Hematopoietic multipotent progenitor cell treated with erythropoietin and hydrocortisone succinate and interleukin-3 and kit ligand, for 17 days (in vitro differentiated cells): ENCODE measurements around the gene GOLGA1.

ENCODE experiments used
- DNase-seq: peaks from one replicate; pipeline ENCODE4 v3.0.0-alpha.2; 2015; ENCODE audit warnings: low spot score

Gene GOLGA1

DNA sequence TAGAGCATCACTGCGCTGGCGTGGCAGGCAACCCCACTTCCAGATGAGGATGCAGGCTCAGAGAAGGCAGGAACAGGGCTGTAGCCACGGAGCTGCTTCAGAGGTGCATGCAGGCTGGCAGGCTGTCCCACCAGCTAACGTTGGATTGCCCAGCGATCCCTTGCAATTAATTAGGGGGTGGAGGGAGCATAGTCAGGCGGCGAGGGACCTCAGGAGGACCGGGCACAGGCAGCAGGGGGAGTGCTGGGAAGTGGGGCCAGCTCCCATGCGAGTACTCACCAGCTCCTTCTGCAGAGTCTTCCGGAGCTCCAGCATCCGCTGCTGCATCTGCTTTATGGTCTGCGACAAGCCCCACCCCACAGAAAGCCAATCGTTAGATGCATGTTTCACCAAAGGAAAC lies 58.7 kb downstream of the GOLGA1 start:
- DNase-seq: no peak

DNA sequence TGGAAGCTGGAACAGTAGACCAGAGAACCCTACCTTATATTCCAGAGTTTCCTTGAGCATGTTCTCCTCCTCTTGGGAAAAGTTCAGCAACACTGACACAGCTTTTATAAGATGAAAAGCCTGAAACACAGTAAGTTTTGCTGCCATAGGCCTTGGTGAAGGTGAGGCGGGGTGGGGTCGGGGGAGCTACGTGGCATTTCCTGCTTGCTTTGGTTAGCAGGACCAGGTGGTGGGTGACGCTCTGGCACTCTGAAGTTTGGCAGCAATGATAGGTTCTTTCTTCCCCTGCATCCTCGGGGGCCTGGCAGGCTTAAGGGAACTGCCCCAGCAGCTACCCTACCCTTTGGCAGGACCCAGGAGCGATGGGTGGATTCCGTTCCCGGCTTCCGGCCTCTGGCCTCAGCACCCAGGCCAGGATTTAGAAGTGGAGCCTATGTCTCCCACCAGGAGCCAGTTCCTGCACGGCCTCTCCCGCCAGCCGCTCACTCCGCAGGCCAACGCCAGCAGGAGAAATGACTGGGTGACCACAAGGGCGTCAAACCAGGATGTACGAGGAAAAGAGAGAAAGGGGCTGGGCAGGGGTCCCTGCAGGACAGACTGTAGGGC lies 59.6 kb downstream of the GOLGA1 start:
- no peak for DNase-seq

GRCh38 chr9:124880501-124880900 lies 60.4 kb downstream of the GOLGA1 start:
- no peak for DNase-seq

DNA sequence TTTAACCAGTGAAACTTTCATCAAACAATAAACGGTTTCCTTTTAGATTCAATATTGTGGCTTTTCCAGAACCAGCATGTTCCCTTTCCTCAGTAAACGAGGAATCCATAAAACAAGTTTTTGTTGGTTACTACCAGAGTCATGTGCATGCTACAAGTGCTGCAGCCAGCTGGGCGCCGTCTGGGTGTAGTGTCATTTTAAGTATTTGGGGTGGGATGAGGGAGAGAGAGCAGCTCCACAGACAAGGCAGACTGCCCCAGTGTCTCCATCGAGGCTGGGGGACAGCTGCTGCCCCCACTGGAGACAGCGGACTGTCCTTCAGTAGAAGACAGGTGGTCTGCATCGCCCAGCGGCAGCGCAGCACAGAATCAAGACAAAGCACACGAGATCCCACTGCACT lies 61.7 kb downstream of the GOLGA1 start:
- no peak for DNase-seq

DNA sequence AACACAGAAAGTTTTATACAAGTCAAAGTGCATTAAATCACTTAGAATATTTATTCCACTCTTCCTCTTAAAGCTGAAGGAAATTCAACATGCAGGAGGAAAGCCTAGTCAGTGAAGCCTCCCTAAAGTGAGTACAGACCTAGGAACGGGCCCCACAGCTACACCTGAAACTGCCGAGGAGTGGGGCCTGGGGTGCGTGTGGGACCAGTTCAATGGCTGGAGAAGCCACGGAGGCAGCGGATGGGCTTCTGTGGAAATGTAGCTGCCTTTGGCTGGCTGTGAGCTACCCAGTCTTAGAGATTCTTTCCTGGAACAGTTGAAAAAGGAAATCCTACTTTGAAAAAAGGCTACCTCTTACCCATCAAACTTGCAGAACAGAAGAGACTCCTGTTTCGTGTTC lies 62.4 kb downstream of the GOLGA1 start:
- DNase-seq: no peak

- no peak for DNase-seq
These were observed 62.9 kb downstream of the GOLGA1 start for GRCh38 chr9:124878021-124878420.

GRCh38 chr9:124877021-124877782 lies 63.7 kb downstream of the GOLGA1 start:
- DNase-seq: no peak

DNA sequence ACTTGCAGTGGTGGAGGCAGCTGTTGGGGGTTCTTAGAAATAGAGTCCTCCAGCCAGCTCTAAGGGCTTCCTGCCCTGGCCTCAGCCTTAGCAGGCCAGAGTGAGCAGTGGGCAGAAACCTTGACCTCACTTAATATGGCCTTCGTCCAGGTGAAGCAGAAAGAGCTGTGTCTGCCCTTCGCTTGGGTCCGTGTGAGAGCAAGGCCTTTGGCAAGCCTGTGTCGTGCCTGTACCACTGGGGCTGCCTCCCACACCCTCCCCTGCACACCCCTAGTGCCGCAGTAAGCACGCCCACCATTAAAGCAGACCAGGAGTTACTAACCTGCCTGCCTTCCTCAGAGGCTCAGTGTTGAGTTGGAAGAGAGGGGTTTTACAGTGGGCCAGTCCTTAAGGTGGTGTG lies 65.4 kb downstream of the GOLGA1 start:
- no peak for DNase-seq

GRCh38 chr9:124873664-124874063 lies 67.2 kb downstream of the GOLGA1 start:
- DNase-seq: no peak

DNA sequence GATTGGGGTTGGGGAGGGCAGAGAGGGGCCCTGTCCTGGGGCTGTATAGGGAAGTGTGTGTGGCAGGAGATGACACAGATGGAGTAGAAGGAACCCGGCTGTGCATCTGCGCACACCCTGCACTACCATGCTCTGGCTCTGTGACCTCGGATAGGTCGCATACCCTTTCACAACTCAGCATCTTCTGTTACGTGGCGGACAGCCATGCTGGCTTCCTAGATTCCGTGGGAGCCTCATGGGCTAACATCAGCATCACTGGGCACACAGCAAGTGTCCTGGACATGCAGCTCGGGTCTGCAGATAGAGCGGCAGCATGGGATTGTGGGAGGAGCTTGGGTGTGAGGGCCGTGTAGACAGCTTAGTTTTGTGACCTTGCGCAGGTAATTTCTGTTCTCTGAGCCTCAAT lies 69.7 kb downstream of the GOLGA1 start:
- no peak for DNase-seq

GRCh38 chr9:124870723-124871122 lies 70.2 kb downstream of the GOLGA1 start:
- no peak for DNase-seq

DNA sequence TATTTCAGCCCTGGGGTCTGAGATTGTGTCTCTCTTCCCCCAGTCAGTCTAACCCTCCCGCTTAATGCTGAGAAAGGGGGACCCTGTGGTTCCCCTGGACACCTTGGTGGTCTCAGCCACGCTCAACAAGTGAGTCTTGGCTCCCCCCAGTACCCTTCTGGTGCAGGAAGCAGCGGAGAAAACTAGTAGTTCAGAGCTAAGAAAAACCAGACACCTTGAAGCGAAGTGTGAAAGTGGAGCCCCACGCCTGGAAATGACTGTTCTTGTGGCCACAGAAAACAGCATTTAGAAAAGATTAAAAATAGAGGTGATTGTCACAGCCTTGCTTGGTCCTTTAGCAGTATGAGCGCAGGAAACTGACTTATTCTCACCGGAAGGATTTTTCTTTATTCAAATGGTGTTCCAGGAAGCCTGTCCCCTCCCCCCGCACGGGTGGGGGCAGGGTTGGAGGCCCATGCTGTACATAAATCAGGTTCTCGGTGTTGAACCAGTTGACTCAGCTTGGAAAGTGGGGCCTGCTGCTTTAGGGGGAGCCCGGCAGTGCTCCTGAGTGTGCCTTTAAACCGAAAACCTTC lies 70.8 kb downstream of the GOLGA1 start:
- no peak for DNase-seq

DNA sequence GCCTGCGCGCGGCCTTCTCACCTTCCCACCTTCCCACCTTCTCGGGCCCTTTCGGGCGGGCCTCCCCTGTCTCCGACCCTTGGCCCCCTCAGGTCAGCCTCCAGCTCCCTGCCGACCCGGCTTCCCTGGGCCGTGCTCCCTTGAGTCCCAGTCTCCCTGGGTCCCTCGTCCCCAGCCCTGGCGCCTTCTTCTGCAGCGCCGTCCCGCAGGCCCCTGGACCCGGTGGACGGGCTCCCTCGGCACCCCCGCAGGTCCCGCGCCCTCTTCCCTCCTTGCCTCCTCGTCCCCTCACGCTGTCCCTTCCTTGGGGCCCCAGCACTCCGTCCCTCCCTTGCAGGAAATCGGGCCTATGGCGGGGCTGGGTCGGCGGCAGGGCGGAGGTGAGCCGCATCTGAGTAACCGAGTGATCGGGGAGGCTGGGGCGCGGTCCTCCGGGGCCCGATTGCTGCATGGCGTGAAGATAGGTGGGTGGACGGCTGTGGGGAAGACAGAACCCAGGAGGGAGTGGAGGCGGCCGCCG lies 71.4 kb downstream of the GOLGA1 start:
- no peak for DNase-seq

DNA sequence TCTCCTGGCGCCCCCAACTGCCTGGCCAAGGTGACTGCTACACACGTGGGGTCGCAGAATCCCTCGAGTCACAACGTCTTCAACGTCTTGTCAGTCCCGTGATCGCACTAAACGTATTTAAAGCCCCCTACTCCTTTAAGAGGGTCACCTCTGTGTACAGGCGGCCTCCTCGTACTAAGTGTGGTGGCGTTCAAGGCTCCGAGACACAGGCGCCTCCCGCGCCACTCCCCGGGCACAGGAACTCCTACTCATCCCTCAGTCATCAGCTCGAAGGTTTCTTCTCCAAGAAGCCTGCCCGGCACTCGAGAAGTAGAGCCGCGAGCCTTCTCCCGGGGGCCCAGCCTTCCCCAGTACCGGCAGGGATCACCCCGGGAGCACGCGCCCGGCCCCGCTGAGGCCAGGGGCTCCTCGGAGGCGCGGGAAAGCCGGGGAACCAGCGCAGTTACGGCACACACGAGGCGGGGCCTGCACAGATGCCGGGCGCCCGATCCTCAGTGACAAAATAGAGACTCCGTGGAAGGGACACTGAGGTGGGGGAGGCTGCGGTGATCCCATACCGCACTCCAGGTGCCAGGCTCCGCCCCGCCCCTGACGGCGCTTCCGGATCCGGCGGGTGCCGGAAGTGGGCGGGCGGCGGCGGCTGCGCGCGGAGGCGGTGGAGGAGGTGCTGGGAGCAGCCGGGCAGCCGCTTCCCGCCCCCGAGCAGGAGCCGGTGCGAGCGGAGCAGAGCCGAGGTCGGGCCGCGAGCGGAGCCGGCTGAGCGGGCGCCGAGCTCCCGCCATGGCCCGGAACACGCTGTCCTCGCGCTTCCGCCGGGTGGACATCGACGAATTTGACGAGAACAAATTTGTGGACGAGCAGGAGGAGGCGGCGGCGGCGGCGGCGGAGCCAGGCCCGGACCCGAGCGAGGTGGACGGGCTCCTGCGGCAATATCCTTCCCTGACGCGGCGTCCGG lies 72.1 kb downstream of the GOLGA1 start:
- peak; percentile 86 for DNase-seq

GRCh38 chr9:124863371-124863871 lies 77.5 kb downstream of the GOLGA1 start:
- DNase-seq: peak; percentile 49

- peak; percentile 93 for DNase-seq
These were observed 79.3 kb downstream of the GOLGA1 start, which contains the start of the genes ARPC5L and RPL35 for GRCh38 chr9:124861342-124862229. TSS of gene ARPC5L (plus strand) at chr9:124862130. CDS start at chr9:124869291, 7,161 bp downstream. TSS of gene RPL35 (minus strand) at chr9:124861957. CDS start at chr9:124861912, 45 bp downstream.

GRCh38 chr9:124860582-124861341 lies 80.1 kb downstream of the GOLGA1 start:
- no peak for DNase-seq

DNA sequence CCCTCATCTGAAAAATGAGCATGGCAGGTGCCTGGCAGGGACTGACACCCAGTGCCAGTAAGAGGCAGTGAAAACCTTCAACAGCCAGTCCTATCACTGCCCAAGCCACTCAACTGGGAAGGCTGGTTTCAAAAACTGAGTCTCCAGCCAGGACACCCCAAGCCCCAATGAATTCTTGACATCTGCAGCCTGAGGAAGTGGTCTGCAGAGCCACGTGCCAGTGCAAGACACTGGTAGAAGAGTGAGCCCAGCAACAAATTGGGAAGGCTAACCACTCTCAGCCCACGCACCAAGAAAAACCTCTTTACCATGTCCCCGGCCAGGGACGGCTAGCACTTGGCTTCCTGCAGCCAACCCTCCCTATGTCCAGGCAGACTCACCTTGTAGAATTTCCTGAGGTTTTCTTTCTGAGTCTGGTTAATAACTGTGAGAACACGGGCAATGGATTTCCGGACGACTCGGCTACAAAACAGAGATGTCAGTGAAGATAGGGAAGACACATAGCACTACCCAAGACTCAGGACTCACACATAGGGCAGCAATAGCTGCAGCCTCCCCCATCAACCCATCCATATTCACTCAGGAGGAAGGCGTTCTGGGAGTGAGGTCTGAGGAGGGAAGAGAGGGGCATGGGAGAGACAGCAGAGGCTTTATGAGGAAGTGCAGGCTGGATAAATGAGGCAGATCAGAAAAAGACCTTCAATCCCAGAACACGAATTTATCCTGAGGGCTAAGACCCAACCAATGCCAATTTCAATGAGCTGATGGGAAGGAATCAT lies 80.9 kb downstream of the GOLGA1 start:
- no peak for DNase-seq
